Calu3 (cell line): Measurements from ENCODE around the gene RARS2. TPM values are rescaled to one million over a fixed set of nuclear protein-coding genes. Genes with fewer than 3 reads are reported as not detected.
A peak's percentile ranks its signal among the peaks of the same experiment; 100 is the strongest.

Experiments
- Bru-seq: library from RNA; stranded (reverse); fragments of 400-500 nt; gene quantifications from one replicate; lab custom pipeline; 2021; lab: Mats Ljungman, UMichigan
- BruChase-seq, 2 experiments: library from RNA; stranded (reverse); fragments of 400-500 nt; gene quantifications; one replicate each; lab custom pipeline; 2021; lab: Mats Ljungman, UMichigan
- BruUV-seq: library from RNA; stranded (reverse); fragments of 400-500 nt; replicated peaks from 2 replicates; lab custom pipeline; 2021; lab: Mats Ljungman, UMichigan
- CTCF ChIA-PET: fragments of 300-600 bp; sonication (Branson Sonifier 250); formaldehyde crosslinking; loops from one replicate; lab custom pipeline; 2022; ENCODE audit warnings: antibody characterized with exemption; lab: Charles Lee
- DNase-seq: peaks from one replicate; pipeline ENCODE4 v3.0.0; 2022
- H3K27ac Mint-ChIP-seq: one replicate; pipeline ENCODE4 v1.8.0; 2022; ENCODE audit warnings: mixed read lengths; ENCODE audit not compliant: unreplicated experiment
- H3K27me3 Mint-ChIP-seq: one replicate; pipeline ENCODE4 v1.8.0; 2022; ENCODE audit warnings: mixed read lengths; ENCODE audit not compliant: unreplicated experiment
- H3K36me3 Mint-ChIP-seq: one replicate; pipeline ENCODE4 v1.8.0; 2022; ENCODE audit warnings: mild to moderate bottlenecking, moderate library complexity, mixed read lengths; ENCODE audit not compliant: insufficient read depth, unreplicated experiment
- H3K4me1 Mint-ChIP-seq: one replicate; pipeline ENCODE4 v1.8.0; 2022; ENCODE audit warnings: mild to moderate bottlenecking, low read depth, mixed read lengths; ENCODE audit not compliant: unreplicated experiment
- H3K4me3 Mint-ChIP-seq: one replicate; pipeline ENCODE4 v1.8.0; 2022; ENCODE audit warnings: mild to moderate bottlenecking, low read depth, moderate library complexity, mixed read lengths; ENCODE audit not compliant: unreplicated experiment
- H3K9me3 Mint-ChIP-seq: one replicate; pipeline ENCODE4 v1.8.0; 2022; ENCODE audit warnings: low read depth, mixed read lengths; ENCODE audit not compliant: unreplicated experiment
- CTCF ChIP-seq: fragments of 200-600 bp; IDR thresholded peaks from one replicate; pipeline ENCODE4 v1.8.0; 2022; ENCODE audit warnings: antibody characterized with exemption; ENCODE audit not compliant: unreplicated experiment
- intact Hi-C: fragments of 100-400 bp; cut with micrococcal nuclease; formaldehyde crosslinking; loops from one replicate; pipeline ENCODE4 v1.10.0; 2022; ENCODE audit not compliant: unreplicated experiment
- long read RNA-seq: library from polyadenylated mRNA; stranded (forward); transcript quantifications from one replicate; pipeline ENCODE4 v2.0.0, GENCODE V29; 2022
- total RNA-seq: library from RNA; stranded (reverse); gene quantifications from 2 replicates; pipeline ENCODE4 v1.2.3, GENCODE V29; 2022

RARS2 gene
- total RNA-seq (24.4 and 24.7 TPM in 2 replicates), Bru-seq, nascent RNA (percentile 86 among the genes with signal in this experiment), BruChase-seq, experiment 1, labeled RNA remaining after a 6-hour chase (percentile 67 among the genes with signal in this experiment), BruChase-seq, experiment 2, labeled RNA remaining after a 2-hour chase (percentile 83 among the genes with signal in this experiment)
- long read RNA-seq, transcript RARS2-201 (20 exons, 1,818 nt): major isoform, 17 of 43 reads
- long read RNA-seq, partial matches to known transcripts: 4 of 43 reads
- long read RNA-seq, other reads (novel, unspliced or antisense): 22 of 43 reads

- peak; percentile 97 for DNase-seq
- Mint-ChIP-seq H3K4me1 (peaks cover 23% of the 10 kb centered on the region), H3K36me3 (peaks cover 25% of the 10 kb centered on the region), H3K9me3 (no peaks in the 10 kb centered on the region), H3K4me3 (peak within 1 kb of the TSS; percentile 88), H3K27ac (peak within 1 kb of the TSS; percentile 77), H3K27me3 (no peaks in the 10 kb centered on the region)
- no peak for TF ChIP-seq CTCF
- BruUV-seq: no TSS peak
- intact Hi-C loops: loop anchor here (10.0 kb wide), 1 partner anchor 195 kb away; no protein-coding TSS in a partner anchor
- CTCF ChIA-PET: interaction anchor here (0.7 kb wide), 1 partner anchor 27 kb away, joined by 3 read pairs; no protein-coding TSS in a partner anchor
These were observed at the start of gene RARS2, which contains the start of gene ORC3 for GRCh38 chr6:87589693-87590416. Gene RARS2, minus strand, starts transcription at chr6:87589987. Its CDS starts 30 bp downstream, at chr6:87589957. Gene ORC3, plus strand, starts transcription at chr6:87590135. Its CDS starts 34 bp downstream, at chr6:87590169.

- CTCF ChIA-PET: no interaction called here
- no TSS peak for BruUV-seq
- Mint-ChIP-seq H3K27ac (no peak overlapping the region), H3K36me3 (no peaks in the 10 kb centered on the region), H3K9me3 (no peaks in the 10 kb centered on the region), H3K4me1 (no peaks in the 10 kb centered on the region), H3K4me3 (no peak overlapping the region), H3K27me3 (no peaks in the 10 kb centered on the region)
- TF ChIP-seq CTCF: no peak
- DNase-seq: no peak
- intact Hi-C loops: no loop called here
These were observed 49.6 kb upstream of the RARS2 start for GRCh38 chr6:87639373-87639772.

- no peaks in the 10 kb centered on the region for H3K9me3 Mint-ChIP-seq
- no TSS peak for BruUV-seq
These were observed 47.3 kb upstream of the RARS2 start for GRCh38 chr6:87637106-87637505.

More at GRCh38 chr6:87637106-87637505, 47.3 kb upstream of the RARS2 start:
- intact Hi-C loops: no loop called here
- Mint-ChIP-seq H3K27ac (no peak overlapping the region), H3K27me3 (no peaks in the 10 kb centered on the region), H3K4me1 (no peaks in the 10 kb centered on the region), H3K4me3 (no peak overlapping the region), H3K36me3 (no peaks in the 10 kb centered on the region)
- DNase-seq: no peak
- CTCF ChIA-PET: no interaction called here
- TF ChIP-seq CTCF: no peak
